ENCODE measurements around the gene NUP42. TPM values are rescaled to one million over a fixed set of nuclear protein-coding genes. Genes with fewer than 3 reads are reported as not detected.

NUP42 gene
- total RNA-seq, 1 experiment from 2014 or later, result 62.8 TPM

DNA sequence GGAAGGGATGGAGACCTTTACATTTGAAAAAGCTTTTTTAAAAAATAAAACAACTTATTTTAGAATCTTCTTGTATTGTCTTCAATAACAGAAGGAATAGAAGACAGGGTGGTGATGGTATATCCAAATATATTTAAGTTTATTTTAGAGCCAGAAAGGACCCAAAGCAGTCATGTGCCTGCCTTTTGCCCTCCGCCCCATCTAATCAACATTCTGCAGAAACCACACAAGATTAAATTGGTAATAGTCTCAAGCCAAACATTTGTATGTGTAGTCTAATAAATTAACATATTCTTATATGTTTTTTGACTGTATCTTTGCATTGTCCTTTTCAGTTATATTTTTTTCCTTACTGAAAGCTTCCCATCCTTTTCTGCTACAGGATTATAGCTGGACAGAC, 16.5 kb upstream of the NUP42 start:
- H3K9me3 Mint-ChIP-seq (ENCODE audit: low read depth, unreplicated experiment), result no peaks in the 10 kb centered on the region

DNA sequence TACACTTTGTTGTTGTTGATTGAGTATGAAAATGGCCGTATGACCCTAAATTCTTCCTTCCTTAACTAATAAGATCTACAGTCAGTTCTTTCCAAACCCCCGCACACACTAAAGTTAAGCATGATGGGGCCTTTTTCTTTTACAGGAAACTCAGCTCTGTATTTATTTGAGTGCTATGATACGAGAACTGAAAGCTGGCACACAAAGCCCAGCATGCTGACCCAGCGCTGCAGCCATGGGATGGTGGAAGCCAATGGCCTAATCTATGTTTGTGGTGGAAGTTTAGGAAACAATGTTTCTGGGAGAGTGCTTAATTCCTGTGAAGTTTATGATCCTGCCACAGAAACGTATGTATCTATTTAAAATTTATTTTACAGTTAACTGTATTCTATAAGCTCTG, 14.2 kb upstream of the NUP42 start:
- intact Hi-C loops (cut with micrococcal nuclease; ENCODE audit: unreplicated experiment), result no loop called here
- no TSS peak for BruUV-seq (replicated peaks)
- Mint-ChIP-seq H3K27me3 (ENCODE audit: unreplicated experiment) (no peaks in the 10 kb centered on the region), H3K4me3 (ENCODE audit: low read depth, unreplicated experiment) (no peak overlapping the region), H3K4me1 (ENCODE audit: low read depth, unreplicated experiment) (no peaks in the 10 kb centered on the region), H3K9me3 (ENCODE audit: low read depth, unreplicated experiment) (no peaks in the 10 kb centered on the region), H3K36me3 (ENCODE audit: insufficient read depth, unreplicated experiment) (no peaks in the 10 kb centered on the region), H3K27ac (ENCODE audit: unreplicated experiment) (no peak overlapping the region)
- CTCF ChIA-PET, result no interaction called here
- no peak for TF ChIP-seq CTCF (IDR thresholded peaks at IDR 0.05; ENCODE audit: unreplicated experiment)
- no peak for DNase-seq

More for the DNA sequence above, 16.5 kb upstream of the NUP42 start:
- no peak for TF ChIP-seq CTCF (IDR thresholded peaks at IDR 0.05; ENCODE audit: unreplicated experiment)
- no TSS peak for BruUV-seq (replicated peaks)
- Mint-ChIP-seq H3K4me1 (ENCODE audit: low read depth, unreplicated experiment) (no peaks in the 10 kb centered on the region), H3K27me3 (ENCODE audit: unreplicated experiment) (no peaks in the 10 kb centered on the region), H3K27ac (ENCODE audit: unreplicated experiment) (no peak overlapping the region), H3K36me3 (ENCODE audit: insufficient read depth, unreplicated experiment) (no peaks in the 10 kb centered on the region), H3K4me3 (ENCODE audit: low read depth, unreplicated experiment) (no peak overlapping the region)
- DNase-seq, result no peak
- CTCF ChIA-PET, result no interaction called here
- intact Hi-C loops (cut with micrococcal nuclease; ENCODE audit: unreplicated experiment), result no loop called here

GRCh38 chr7:23168111-23168885, 13.6 kb upstream of the NUP42 start:
- Mint-ChIP-seq H3K36me3 (ENCODE audit: insufficient read depth, unreplicated experiment) (no peaks in the 10 kb centered on the region), H3K9me3 (ENCODE audit: low read depth, unreplicated experiment) (no peaks in the 10 kb centered on the region), H3K27me3 (ENCODE audit: unreplicated experiment) (no peaks in the 10 kb centered on the region), H3K4me1 (ENCODE audit: low read depth, unreplicated experiment) (no peaks in the 10 kb centered on the region), H3K27ac (ENCODE audit: unreplicated experiment) (no peak overlapping the region), H3K4me3 (ENCODE audit: low read depth, unreplicated experiment) (no peak overlapping the region)
- intact Hi-C loops (cut with micrococcal nuclease; ENCODE audit: unreplicated experiment), result no loop called here
- no peak for DNase-seq
- CTCF ChIA-PET, result no interaction called here
- no peak for TF ChIP-seq CTCF (IDR thresholded peaks at IDR 0.05; ENCODE audit: unreplicated experiment)
- BruUV-seq (replicated peaks), result no TSS peak

DNA sequence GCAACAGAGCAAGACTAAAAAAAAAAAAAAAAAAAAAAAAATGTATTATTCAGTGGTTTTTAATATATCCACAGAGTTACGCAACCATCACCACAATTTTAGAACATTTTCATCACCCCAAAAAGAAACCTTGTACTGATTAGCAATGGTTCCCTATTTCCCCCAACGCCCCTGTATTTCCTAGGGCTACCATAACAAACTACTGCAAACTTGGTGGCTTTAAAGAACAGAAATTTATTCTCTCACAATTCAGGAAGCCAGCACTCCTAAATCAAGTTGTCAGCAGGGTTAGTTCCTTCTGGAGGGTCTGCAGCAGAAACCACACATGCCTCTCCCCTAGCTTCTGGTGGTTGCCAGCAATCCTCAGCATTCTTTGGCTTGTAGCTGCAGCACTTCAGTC, 5.9 kb upstream of the NUP42 start:
- BruUV-seq (replicated peaks), result no TSS peak
- TF ChIP-seq CTCF (IDR thresholded peaks at IDR 0.05; ENCODE audit: unreplicated experiment), result no peak
- Mint-ChIP-seq H3K27me3 (ENCODE audit: unreplicated experiment) (no peaks in the 10 kb centered on the region), H3K4me3 (ENCODE audit: low read depth, unreplicated experiment) (no peak overlapping the region), H3K36me3 (ENCODE audit: insufficient read depth, unreplicated experiment) (peaks cover 4% of the 10 kb centered on the region), H3K27ac (ENCODE audit: unreplicated experiment) (no peak overlapping the region), H3K4me1 (ENCODE audit: low read depth, unreplicated experiment) (peaks cover 2% of the 10 kb centered on the region), H3K9me3 (ENCODE audit: low read depth, unreplicated experiment) (no peaks in the 10 kb centered on the region)
- no peak for DNase-seq
- intact Hi-C loops (cut with micrococcal nuclease; ENCODE audit: unreplicated experiment), result no loop called here
- CTCF ChIA-PET, result interaction anchor here (0.7 kb wide), 1 partner anchor 1166 kb away, joined by 5 read pairs; no protein-coding TSS in a partner anchor
